Hepatocyte (in vitro differentiated cells): Measurements from ENCODE around the gene THSD4.

Experiments used
- CTCF ChIP-seq: fragments of 200-600 bp; sonication (generic); IDR thresholded peaks from 2 replicates; pipeline ENCODE4 v1.5.1; 2016; ENCODE audit warnings: antibody characterized with exemption, mild to moderate bottlenecking; ENCODE audit not compliant: poor library complexity
- EZH2 ChIP-seq: fragments of 200-600 bp; sonication (generic); IDR thresholded peaks from 2 replicates; pipeline ENCODE4 v1.6.1; 2016; ENCODE audit warnings: antibody characterized with exemption, mild to moderate bottlenecking, borderline replicate concordance
- EZH2phosphoT487 ChIP-seq: fragments of 200-600 bp; sonication (generic); IDR thresholded peaks from one replicate; pipeline ENCODE4 v1.6.1; 2018; ENCODE audit warnings: antibody characterized with exemption, mild to moderate bottlenecking, low read depth, moderate library complexity; ENCODE audit not compliant: unreplicated experiment, severe bottlenecking

- TF ChIP-seq EZH2 = no peak
- no peak for TF ChIP-seq CTCF
- TF ChIP-seq EZH2phosphoT487 = no peak
These were observed 71.0 kb downstream of the THSD4 start for GRCh38 chr15:71186267-71186666.
